DMS153 treated with DMSO at 0.1 percent for 48 hours (cell line): Measurements from ENCODE around the gene POR.
"Not testable (repeated sequence)": the region's sequence is repeated elsewhere in the genome, so short reads cannot be mapped to it uniquely, and the experiment has no call there.

ENCODE experiments used
- DNase-seq: peaks from one replicate; lab custom pipeline; 2025; ENCODE audit not compliant: unreplicated experiment; lab: John Stamatoyannopoulos, UW

Gene POR

DNA sequence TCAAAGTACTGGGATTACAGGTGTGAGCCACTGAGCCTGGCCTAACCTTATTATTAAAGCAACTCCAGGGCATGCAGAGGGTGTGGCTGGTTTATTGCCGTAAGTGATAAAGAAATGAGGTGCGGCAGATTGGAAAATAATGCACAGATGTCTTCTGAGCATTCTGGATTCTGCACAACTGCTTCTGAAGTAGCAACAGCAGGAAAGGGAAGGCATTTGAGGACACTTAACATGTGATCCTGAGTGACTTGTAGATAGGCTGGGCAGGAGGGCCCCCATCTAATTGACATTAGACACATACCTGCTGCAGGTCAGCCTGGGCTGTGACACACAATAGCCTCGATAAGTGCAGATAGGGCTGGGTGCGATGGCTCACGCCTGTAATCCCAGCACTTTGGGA lies 30.5 kb upstream of the POR start:
- DNase-seq = no peak

- no peak for DNase-seq
These were observed 29.9 kb upstream of the POR start for GRCh38 chr7:75885036-75885435.

DNA sequence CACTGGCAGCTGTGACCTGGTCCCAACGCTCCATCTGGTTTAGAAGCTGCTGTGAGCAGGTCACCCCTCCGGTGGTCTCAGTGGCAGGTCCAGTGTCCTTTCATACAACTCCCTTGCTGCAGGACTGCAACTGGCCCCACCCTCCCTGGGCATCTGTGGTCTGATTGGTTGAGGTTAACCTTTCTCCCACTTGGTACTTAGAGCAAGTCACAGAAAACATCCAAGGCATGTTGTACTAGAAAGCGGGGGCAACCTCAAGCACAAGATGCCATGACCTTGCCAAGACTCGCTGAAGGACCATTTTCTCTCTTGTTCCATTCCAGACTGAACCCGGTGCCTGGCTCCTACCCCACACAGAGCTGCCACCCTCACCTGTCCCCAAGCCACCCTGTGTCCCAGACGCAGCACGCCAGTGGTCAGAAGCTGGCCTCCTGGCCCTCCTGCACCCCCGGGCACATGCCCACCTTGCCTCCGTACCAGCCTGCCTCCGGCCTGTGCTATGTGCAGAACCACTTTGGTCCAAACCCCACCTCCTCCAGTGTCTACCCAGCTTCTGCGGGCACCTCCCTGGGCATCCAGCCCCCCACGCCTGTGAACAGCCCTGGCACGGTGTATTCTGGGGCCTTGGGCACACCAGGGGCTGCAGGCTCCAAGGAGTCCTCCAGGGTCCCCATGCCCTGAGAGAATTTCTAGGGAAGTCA lies 27.1 kb upstream of the POR start:
- no peak for DNase-seq

DNA sequence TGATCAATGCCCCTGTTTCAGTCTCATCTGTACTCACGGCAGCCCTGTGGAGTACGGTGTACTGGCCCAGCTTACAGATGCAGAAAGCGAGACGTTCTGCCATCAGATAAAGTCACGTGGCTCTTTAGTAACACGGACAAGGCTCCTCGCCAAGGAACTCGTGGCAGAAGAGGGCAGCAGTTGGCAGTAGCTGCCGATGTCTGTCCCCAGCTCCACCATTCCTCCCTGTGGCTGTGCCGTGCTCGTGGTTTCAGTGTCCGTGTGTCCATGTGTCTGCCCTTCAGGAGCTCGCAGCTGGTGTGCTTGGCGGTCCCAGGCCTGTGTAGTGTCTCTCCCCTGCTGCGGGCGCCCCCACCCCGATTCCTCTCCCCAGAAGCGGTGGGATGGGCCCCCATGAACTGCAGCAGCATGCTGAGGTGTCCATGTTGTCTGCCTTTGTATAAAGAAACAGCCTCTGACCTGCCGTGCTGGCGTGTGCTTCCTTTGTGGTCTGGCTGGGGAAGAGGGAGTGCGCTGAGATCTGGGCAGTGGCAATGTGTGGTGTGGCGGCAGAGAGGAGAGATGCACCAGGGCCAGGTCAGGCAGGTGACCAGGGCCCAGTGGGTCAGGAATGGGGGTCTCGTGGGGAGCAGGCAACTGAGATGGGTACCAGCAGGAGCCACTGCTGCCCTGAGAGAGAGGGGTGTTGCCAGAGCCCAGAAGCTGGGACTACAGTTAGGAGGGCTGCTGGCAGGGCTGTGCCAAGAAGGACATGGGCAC lies 26.3 kb upstream of the POR start:
- DNase-seq = no peak

DNA sequence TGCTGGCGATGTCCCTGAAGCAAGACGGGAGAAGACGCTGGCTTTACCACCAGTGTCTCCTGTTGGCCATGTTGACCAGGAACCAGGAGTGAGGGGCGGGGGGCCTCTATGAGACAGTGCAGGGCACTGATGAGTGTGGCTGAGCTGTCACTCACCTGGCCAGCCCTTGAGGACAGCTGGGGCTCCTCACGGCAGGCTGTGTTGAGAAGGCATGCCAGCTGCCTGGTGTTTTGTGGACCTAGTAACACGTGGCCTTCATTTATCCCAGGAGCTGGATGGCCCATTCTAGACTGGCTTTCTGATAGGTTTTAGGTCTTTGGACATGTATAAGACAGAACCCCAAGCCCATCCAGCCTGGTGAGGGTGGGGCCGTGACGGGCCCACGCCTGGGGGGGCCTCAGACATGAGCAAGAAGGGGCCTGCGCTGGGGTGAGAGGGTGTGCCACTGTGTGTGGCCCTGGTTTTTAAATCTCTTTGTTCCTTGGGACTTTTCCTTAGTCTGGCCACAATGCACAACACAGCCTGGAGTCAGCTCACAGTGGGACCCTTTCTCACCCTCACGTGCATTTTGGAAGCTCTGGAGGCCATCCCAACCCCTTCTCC lies 25.6 kb upstream of the POR start:
- DNase-seq = no peak

- no peak for DNase-seq
These were observed 25.1 kb upstream of the POR start for GRCh38 chr7:75889826-75890225.

- DNase-seq = not testable (repeated sequence)
These were observed 23.7 kb upstream of the POR start for GRCh38 chr7:75891237-75891636.

GRCh38 chr7:75891815-75892411 lies 23.0 kb upstream of the POR start:
- no peak for DNase-seq

- DNase-seq = peak; percentile 39
These were observed 22.2 kb upstream of the POR start for GRCh38 chr7:75892634-75893272.

DNA sequence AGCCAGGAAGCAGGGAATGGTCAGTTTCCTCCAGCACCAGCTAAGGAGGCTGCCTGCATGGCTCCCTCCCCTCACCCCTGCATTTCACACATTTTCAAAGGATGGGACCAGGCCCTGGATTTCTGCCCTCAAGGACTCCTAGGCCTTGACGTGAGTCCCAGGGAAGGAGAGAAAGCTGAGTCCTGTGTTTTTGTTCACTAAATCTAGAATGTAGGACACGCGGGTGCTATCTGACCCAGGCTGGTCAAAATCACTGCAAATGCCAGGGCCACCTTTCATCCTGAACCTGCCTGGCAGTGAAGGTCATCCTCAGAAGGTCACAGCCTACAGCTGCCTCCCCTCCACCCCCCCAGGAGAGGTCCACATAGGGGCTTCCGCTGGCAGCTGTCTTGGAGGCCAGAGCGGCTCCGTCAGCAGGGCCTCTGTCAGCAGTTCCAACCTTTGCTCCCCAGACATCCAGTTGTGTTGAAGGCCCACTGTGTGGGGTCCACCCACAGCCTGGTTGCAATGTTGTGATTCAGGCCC lies 18.1 kb upstream of the POR start:
- DNase-seq = no peak

- no peak for DNase-seq
These were observed 14.2 kb upstream of the POR start for GRCh38 chr7:75900617-75901315.

- DNase-seq = peak; percentile 68
These were observed 9.0 kb upstream of the POR start for GRCh38 chr7:75905785-75906604.

GRCh38 chr7:75906991-75907667 lies 7.8 kb upstream of the POR start:
- no peak for DNase-seq

DNA sequence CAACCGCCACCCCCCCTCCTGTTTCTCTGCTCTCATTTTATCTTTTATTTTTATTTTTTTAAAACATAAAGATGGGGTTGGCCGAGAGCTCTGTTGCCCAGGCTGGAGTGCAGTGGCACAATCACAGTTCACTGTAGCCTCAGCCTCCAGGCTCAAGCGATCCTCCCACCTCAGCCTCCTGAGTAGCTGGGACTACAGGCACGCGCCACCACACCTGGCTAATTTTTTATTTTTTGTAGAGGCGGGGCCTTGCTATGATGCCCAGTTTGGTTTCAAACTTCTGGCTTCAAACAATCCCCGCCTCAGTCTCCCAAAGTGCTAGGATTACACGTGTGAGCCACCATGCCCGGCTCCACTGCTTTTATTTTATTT lies 7.3 kb upstream of the POR start:
- DNase-seq = not testable (repeated sequence)

DNA sequence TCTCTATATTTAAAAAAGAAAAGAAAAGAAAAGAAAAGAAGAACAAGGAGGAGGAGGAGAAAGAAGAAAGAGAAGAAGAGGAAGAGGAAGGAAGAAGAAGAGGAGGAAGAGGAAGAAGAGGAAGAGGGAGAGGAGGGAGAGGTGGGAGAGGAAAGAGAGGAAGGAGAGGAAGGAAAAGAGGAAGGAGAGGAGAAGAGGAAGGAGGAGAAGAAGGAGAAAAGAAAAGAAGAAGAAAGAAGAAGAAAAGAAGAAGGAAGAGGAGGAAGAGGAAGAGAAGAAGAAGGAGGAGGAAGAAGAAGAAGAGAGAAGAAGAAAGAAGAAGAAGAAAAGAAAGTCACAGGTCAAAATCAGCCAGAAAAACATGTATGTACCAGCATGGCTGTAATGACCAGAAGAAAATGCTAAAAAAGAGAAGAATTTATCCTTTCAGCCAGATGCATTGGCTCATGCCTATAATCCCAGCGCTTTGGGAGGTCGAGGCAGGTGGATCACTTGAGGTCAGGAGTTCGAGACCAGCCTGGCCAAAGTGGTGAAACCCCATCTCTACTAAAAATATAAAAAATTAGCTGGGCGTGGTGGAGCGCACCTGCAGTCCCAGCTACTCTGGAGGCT lies 5.3 kb upstream of the POR start:
- DNase-seq = no peak

GRCh38 chr7:75911186-75911585 lies 3.8 kb upstream of the POR start:
- DNase-seq = not testable (repeated sequence)

GRCh38 chr7:75913437-75913836 lies 1.5 kb upstream of the POR start:
- DNase-seq = no peak

DNA sequence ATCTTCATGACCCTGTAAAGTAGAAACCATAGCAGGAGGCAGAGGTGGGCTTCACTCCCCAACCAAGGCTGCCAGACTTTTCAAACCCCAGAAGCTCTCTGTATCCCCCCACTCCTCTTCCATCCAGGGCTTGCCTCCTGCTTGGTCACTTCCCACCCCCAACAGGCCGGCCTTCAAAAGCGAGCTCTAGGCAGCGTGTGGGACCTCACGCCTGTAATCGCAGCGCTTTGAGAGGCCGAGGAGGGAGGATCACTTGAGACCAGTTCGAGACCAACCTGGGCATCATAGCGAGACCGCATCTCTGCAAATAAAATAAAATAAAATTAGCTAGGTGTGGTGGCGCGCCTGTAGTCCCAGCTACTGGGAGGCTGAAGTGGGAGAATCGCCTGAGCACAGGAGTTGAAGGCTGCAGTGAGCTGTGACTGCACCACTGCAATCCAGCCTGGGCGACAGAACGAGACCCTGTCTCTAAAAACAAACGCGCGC lies 743 bp upstream of the POR start:
- no peak for DNase-seq
